HCT116 (cell line): ENCODE data around the gene MCC.

Source experiments
- CBX3 ChIP-seq: IDR thresholded peaks from 2 replicates; pipeline ENCODE4 v1.6.1; 2012; ENCODE audit warnings: low read depth
- CTCF ChIP-seq, 3 experiments: fragments of 200-600 bp in 1 of 3; sonication (generic) in 1 of 3; IDR thresholded peaks in 2 of 3; conservative IDR thresholded peaks in 1 of 3; 2 replicates each; pipeline ENCODE4 v1.5.1; 2012 to 2017; ENCODE audit warnings: low read depth in 2 of 3, low read length in 2 of 3, antibody characterized with exemption in 1 of 3, borderline replicate concordance in 1 of 3, control low read depth in 1 of 3, mild to moderate bottlenecking in 1 of 3, mixed read lengths in 1 of 3, mixed run types in 1 of 3, moderate library complexity in 1 of 3; ENCODE audit not compliant: insufficient read depth in 1 of 3
- EZH2phosphoT487 ChIP-seq: fragments of 200-600 bp; IDR thresholded peaks from 2 replicates; pipeline ENCODE4 v1.6.1; 2018; ENCODE audit warnings: antibody characterized with exemption, borderline replicate concordance
- SRF ChIP-seq: IDR thresholded peaks from 2 replicates; pipeline ENCODE4 v1.6.1; 2012; ENCODE audit warnings: low read depth

- TF ChIP-seq CTCF (IDR thresholded peaks at IDR 0.05 in 2 of 3, conservative IDR thresholded peaks at IDR 0.05 in 1 of 3; ENCODE audit: borderline replicate concordance in 1 of 3, insufficient read depth in 1 of 3, low read depth in 2 of 3, low read length in 2 of 3): no peak
- no peak for TF ChIP-seq EZH2phosphoT487
- TF ChIP-seq SRF: no peak
- TF ChIP-seq CBX3: no peak
Measured at GRCh38 chr5:113219695-113220094, 268.6 kb downstream of the MCC start.
